ENCODE measurements around the gene ZNF468.
"Not testable (repeated sequence)": the region's sequence is repeated elsewhere in the genome, so short reads cannot be mapped to it uniquely, and the experiment has no call there.

Gene ZNF468

DNA sequence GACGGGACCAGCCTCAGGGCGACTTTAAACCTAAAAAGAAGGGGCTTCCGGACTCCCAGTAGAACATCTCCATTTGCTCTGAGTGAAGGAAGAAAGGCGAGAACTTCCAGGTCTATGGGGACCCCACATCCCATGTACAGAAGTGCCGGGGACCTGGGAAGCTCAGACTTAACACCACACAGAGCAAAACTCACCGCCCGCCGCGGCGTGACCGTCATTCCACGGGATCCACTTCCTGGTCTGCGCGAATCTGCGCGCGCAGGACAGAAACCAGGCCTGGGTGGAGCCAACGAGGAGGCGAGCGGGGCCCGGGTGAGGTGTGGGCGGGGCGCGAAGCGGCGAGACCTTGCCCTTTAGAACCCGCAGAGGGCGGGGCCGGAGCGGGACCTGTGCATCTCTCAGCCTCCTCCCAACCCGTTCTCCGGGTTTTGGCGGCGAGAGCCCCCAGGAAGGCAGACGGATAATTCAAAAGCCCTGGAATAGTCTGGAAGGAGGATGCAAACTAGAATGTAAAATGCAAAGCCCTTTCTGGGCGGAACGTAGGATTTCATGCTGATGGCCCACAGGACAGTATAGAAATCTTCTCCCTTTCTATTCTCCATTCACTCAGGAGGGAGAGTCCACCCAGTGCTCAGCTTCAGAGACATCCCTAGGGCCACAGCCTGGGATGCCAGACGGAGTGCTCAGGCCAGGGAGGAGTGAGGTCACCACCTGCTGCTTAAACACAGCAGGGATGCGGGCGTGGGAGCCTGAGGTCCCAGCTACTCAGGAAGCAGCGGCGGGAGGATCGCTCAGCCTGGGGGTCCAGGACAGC, at the start of gene ZNF468:
ZNF468 (minus strand) TSS at position 242 of the 814 bp plus-strand sequence. CDS start 3,347 bp downstream, outside the sequence.
- DNase-seq: peak; percentile 29 to 49 (median 43)

DNA sequence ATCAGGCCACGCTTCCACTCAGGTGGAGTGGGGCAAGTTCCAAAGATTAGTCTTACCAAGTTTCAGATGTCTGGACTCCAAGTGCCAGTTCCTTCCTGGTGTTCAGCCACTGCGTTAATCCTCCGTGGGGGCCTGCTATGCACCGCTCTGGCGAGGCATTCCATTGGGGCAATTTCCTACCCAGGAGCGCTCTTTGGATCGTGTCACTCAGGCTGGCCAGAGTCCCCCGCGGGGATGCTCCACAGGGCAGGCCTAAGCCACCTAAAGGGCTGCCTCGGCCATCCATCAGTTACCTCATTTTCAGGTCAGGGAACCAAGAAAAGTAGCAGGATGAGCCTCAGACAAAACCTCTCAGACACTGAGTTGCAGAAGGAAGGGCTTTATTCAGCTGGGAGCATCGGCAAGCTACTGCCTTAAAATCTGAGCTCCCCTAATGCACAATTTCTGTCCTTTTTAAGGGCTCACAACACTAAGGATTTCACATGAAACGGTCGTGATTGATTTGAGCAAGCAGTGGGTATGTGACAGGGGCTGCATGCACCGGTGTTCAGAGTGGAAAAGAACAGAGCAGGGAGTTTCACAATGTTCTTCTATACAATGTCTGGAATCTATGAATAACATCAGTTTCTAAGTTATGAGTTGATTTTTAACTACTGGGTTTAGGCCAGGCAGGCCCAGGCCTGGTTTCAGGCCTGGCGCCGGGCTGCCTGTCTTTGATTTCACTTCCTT, 46.8 kb upstream of the ZNF468 start:
- not testable (repeated sequence) for DNase-seq

DNA sequence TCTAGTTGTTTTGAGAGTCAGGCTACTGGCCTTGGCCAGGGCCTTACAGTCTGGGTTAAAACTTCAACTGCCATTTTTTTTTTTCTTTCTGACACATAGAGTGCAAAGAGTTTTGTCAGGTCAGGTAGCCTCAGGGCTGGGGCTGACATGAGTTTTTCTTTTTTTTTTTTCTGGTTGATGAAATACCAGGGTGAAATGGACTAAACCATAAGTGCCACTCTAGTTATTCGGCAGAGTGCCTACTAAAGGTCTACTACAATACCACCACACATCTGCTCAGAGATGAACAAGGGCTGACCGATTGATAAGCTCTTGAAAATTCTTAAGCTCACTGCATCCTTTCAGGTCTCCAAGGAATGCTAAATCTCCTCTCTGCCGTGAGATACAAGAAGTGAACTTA, 44.4 kb upstream of the ZNF468 start:
- DNase-seq: no peak

DNA sequence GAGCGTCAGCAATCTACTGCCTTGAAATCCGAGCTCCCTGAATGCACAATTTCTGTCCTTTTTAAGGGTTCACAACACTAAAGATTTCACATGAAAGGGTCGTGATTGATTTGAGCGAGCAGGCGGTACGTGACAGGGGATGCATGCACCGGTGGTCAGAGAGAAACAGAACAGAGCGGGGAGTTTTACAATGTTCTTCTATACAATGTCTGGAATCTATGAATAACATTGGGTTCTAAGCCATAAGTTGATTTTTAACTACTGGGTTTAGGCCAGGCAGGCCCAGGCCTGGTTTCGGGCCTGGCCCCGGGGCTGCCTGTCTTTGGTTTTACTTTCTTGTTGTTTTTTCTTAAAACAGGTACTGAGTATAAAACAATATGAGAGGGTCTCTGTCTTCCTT, 41.2 kb upstream of the ZNF468 start:
- not testable (repeated sequence) for DNase-seq

DNA sequence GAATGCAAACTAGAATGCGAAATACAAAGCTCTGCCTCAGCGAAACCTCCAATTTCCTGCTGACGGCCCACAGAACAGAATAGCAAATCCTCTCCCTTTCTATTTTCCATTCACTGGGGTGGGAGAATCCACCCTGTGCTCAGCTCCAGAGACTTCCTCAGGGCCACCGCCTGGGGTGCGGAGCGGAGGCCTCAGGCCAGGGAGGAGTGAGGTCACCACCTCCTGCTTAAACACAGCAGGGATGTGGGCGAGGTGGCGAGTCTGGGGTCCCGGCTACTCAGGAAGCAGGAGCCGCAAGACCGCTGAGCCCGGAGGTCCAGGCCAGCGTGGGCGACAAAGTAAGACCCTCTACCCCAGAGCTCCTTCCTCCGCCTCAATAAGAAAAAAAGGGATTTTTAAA, 40.7 kb upstream of the ZNF468 start:
- no peak for DNase-seq

DNA sequence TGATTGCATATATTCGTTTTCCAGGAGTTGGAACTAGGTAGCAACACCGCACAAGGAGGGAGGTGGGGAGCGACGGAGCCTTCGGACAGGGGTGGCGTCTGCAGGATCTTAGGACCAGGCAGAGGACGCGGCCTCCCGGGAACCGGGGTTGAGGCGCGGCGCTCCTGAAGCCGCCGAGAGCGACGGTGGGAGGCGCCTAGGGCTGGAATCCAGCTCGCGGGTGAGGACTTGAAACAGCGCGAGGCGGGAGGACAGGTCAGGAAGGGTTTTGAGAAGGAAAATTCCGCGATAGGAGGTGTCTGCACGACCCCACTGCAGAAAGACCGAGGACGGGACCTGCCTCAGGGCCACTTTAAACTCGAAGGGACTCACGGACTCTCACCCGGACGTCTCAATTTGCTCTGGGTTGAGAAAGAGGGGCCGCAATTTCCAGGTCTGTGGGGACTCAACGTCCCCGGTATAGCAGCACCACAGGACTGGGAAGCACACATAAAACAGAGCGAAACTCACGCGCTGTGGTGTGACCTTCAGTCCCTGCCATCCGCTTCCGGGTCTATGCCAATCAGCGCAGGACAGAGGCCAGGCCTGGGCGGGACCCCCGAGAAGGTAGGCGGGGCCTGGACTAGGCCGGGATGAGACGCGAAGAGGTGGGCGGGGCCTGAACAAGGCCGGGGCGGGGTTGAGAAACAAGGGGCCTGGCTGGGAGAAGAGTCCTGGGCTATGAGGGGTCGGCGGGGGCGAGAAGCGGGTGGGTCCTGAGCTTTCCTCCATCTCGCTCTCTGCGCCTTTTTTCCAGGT, 39.9 kb upstream of the ZNF468 start, which contains the start of gene ZNF320:
ZNF320 (minus strand) TSS at position 498 of the 798 bp plus-strand sequence. CDS start 7,380 bp downstream, outside the sequence.
- peak; percentile 75 to 82 (median 81) for DNase-seq

DNA sequence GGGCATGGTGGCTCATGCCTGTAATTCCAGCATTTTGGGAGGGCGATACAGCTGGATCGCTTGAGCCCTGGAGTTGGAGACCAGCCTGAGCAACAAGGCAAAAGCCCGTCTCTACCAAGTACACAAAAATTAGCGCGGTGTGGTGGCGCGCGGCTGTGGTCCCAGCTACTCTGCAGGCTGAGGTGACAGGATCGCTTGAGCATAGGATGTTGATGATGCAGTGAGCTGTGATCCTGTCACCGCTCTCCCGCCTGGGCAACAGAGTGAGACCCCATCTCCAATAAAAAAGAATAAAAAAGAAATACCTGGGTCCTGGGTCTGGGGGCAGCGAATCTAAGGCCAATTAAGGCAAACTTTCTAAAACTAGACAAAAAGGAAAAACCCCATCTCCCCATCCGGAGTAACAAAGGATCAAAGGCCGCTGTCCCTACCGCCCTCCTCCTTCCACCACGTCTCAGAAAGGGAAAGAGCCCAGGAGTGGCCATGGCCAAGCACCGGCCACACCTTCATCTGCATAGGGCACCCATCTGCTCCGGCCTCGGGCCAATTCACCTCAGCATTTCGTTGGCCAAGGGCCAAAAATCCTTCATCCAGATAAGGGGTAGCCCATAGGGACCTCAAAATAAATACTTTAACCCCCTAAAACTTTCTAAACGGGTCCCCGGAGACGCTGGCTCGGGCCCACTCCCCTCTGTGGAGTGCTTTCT, 39.2 kb upstream of the ZNF468 start:
- no peak for DNase-seq

DNA sequence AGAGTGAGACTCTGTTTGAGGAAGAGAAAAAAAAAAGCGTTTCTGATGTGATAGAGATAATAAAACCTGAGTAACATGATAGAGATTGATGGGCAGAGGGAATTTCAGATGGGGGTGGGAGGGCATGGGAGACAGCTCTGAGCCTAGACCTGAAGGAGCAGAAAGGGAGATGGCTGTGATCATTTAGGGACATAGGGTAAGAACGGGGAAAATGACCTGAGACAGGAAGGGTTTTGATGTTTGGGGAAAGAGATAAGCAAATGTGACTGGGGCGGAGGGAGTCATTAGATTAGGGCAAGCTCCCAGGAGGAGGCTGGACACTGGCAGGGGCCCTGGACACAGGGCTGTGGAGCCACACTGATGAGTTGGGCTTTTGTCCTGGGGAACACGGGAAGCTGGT, 33.9 kb upstream of the ZNF468 start:
- DNase-seq: no peak

DNA sequence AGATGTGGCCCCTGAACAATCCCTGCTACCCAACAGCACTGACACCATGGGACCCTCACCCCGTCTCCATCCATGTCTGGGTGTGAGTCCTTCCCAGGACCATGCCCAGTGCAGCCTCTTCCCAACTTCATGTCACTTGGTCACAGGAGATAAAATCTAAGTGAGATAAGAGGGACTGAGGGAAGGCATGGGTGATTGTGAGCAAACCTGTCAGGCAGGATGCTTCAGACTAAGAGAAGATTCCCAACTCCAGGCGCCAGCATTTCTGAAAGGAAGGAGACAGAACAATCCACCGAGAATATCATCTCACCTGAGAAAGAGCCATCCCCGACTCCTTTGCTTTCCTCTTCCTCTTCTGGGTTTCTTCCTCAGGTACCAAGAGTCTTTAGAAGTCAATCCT, 32.5 kb upstream of the ZNF468 start:
- no peak for DNase-seq

DNA sequence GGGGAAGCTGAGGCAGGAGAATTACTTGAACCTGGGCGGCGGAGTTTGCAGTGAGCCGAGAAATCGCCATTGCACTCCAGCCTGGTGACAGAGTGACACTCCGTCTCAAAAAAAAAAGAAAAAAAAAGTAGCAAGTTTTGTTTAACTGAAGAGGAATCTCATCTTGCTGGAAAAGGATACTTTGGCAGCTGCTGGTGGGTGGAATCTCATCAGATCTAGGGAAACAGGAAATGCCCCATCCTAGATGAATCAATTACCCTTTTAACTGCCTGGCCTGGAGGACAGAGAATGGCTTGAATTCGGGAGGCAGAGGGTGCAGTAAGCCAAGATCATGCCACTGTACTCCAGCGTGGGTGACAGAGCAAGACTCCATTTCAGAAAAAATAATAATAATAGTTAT, 31.7 kb upstream of the ZNF468 start:
- no peak for DNase-seq

DNA sequence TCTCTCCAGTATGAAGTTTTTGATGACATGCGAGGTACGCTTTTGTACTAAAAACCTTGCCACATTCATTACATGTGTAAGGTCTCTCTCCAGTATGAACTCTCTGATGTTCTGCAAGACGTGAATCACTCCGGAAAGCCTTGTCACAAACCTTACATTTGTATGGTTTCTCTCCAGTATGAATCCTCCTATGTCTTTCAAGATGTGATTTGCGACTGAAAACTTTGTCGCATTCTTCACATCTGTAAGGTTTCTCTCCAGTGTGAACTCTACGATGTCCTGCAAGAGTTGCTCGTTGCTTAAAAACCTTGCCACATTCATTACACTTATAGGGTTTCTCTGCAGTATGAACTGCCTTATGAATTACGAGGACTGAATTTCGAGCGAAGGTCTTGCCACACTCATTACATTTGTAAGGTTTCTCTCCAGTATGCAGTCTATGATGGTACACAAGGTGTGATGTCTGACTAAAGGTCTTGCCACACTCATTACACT, 23.5 kb upstream of the ZNF468 start:
- DNase-seq: no peak

DNA sequence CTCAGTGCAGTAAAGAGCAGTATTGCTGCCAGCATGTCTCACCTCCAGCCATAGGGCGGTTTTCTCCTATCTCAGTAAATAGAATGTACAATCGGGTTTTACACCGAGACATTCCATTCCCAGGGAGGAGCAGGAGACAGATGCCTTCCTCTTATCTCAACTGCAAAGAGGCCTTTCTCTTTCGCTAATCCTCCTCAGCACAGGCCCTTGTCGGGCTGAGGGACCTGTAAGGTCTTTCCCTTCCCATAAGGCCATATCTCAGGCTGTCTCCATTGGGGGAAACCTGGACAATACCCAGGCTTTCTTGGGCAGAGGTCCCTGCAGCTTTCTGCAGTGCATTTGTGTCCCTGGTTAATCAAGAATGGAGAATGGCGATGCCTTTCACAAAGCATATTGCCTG, 15.6 kb upstream of the ZNF468 start:
- not testable (repeated sequence) for DNase-seq

DNA sequence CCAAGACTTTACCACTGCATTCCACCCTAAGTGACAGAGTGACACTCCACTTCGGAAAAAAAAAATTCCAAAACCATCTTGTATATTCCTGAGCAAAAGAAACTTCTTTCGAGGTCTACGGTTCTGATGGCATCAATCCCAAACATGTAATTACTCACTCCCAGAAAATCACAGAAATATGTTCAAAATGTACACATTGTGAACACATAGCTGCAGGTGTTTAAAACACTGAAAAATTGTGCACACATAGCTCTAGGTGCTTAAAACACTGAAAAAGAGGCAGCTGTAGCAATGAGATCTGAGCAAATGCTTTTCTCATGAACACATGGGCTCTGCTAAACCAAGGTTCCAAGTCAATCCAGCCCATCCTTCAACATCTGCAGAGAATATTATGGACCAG, 14.0 kb upstream of the ZNF468 start:
- DNase-seq: no peak

DNA sequence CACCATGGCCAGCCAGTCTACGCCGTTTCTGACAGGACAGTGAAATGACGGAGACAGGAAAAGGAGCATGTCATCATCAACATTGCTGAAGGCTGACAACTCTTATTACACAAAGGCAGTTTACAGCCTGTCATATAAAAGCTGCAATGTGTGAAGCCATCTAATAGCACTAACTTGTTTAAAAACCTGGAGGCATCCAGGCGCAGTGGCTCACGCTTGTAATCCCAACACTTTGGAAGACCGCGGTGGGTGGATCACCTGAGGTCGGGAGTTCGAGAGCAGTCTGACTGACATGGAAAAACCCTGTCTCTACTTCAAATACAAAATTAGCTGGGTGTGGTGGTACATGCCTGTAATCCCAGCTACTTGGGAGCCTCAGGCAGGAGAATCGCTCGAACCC, 10.6 kb upstream of the ZNF468 start:
- DNase-seq: not testable (repeated sequence)

DNA sequence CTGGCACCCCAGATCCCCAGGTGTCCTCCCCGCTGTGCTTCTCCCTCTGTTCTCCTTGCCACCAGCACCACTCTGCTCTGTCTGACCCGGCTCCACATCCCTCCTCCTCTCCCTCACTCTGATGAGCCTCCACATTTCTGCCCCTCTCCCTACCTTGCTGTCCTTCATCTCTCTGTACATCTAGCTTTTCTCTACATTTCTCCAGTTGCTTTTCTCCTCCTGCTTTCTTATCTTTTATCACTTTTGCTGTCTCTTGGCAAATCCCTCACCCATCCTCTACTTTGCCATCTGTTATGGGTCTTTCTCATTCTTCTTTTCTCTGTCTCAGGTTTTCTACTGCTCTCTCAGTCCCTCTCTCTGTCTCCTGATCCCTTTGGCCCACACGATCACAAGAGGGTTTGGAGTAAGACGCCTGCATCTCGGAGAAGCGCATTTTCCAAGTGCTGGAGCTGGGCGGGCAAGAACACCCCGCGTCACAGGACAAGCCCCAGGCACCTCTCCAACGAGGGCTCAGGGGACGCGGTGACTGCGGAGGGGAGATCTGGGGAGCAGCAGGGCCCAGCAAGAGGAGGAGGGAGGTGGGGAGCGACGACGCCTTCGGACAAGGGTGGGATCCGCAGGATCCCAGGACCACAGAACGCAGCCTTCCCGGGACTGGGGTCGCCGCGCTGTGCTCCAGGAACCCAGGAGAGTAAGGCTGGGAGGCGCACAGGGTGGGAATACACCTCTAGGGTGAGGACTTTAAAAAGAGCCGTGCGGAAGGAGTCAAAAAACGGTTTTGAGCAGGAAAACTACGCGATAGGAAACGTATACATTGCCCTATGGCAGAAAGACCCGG, 660 bp downstream of the ZNF468 start:
- DNase-seq: not testable (repeated sequence)

DNA sequence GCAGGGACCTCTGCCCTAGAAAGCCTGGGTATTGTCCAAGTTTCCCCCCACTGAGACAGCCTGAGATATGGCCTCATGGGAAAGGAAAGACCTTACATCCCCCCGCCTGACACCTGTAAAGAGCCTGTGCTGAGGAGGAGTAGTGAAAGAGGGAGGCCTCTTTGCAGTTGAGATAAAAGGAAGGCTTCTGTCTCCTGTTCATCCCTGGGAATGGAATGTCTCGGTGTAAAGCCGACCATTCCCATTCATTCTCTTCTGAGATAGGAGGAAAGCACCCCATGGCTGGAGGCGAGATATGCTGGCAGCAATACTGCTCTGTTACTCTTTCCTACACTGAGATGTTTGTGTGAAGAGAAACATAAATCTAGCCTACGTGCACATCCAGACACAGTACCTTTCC, 10.1 kb downstream of the ZNF468 start:
- not testable (repeated sequence) for DNase-seq

DNA sequence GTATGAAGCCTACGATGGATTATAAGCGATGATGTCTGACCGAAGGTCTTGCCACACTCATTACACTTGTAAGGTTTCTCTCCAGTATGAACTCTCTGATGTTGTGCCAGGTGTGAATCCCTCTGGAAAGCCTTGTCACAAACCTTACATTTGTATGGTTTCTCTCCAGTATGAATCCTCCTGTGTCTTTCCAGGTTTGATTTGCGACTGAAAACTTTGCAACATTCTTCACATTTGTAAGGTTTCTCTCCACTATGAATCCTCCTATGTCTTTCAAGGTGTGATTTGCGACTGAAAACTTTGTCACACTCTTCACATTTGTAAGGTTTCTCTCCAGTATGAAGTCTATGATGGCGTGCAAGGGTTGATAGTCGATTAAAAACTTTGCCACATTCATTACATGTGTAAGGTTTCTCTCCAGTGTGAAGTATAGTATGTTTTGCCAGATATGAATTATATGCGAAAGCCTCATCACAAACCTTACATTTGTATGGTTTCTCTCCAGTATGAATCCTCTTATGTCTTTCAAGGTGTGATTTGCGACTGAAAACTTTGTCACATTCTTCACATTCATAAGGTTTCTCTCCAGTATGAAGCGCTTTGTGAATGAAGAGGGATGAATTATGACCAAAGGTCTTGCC, 16.5 kb downstream of the ZNF468 start:
- DNase-seq: not testable (repeated sequence)

DNA sequence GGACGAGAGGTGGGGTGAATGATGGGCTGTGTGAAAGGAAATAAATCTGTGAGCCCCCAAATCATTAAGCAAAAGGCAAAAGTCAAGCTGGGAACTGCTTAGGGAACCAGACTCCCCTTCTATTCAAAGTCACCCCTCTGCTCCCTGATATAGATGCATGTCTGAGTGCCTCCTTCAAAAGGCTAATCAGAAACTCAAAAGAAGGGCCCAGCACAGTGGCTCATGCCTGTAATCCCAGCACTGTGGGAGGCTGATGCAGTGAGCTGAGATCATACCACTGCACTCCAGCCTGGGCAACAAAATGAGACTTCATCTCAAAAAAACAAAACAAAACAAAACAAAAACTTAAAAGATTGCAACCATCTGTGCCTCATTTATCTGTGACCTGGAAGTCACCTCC, 23.1 kb downstream of the ZNF468 start:
- DNase-seq: not testable (repeated sequence)

DNA sequence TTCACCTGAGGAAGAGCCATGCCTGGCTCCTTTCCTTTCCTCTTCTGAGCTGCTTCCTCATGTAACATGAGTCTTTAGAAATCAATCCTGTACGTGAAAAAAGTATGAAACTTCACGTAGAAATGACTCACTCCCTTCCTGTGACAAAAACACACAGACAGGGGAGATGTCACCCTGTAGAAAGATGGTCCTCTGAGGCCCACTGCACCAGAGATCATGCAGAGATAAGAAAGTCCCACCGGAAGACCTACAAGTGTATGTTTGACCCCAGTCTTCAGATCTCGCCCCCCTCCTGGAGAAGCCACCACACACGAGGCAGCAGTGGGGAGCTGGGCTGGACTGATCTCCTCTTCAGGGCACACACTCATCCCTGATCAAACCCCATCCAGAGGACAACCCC, 23.9 kb downstream of the ZNF468 start:
- DNase-seq: not testable (repeated sequence)

DNA sequence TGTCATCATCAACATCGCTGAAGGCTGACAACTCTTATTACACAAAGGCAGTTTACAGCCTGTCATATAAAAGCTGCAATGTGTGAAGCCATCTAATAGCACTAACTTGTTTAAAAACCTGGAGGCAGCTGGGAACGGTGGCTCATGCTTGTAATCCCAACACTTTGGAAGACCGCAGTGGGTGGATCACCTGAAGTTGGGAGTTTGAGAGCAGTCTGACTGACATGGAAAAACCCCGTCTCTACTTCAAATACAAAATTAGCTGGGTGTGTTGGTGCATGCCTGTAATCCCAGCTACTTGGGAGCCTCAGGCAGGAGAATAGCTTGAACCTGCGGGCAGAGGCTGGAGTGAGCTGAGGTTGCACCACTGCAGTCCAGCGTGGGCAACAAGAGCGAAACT, 27.6 kb downstream of the ZNF468 start:
- not testable (repeated sequence) for DNase-seq

DNA sequence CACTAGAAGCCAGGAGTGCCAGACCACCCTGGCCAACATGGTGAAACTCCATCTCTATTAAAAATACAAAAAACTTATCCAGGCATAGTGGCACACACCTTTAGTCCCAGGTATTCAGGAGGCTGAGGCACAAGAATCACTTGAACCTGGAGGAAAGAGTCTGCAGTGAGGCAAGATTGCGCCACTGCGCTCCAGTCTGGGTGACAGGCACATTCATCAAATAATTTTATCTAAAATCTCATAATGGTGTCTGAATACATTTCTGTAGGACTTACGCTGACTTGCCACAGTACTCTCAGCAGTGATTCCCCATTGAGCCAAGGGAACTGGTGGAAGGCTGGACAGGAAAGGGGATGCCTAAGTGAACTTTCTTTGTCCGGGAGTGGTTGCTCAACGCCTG, 31.7 kb downstream of the ZNF468 start:
- DNase-seq: no peak

Measured in activated CD4-positive, CD25-positive, alpha-beta regulatory T cell (primary cell).